ENCODE data around the gene SECISBP2L. TPM values are rescaled to one million over a fixed set of nuclear protein-coding genes. Genes with fewer than 3 reads are reported as not detected.

The SECISBP2L gene
- total RNA-seq, 1 experiment from 2014 or later = 24.7 TPM

- Histone ChIP-seq H2BK20ac (ENCODE audit: low read depth, low read length, poor library complexity, severe bottlenecking) (no peak overlapping the region), H4K20me1 (ENCODE audit: control insufficient read depth, insufficient read depth, insufficient read length) (no peaks in the 10 kb centered on the region), H3K79me1 (ENCODE audit: insufficient read depth, low read depth, low read length, poor library complexity, severe bottlenecking) (no peaks in the 10 kb centered on the region), H2BK5ac (ENCODE audit: insufficient read length, low read length) (no peak overlapping the region), H2AK5ac (ENCODE audit: insufficient read length, low read length) (no peak overlapping the region), H3K4me1 (ENCODE audit: insufficient read depth, low read length) (no peaks in the 10 kb centered on the region), H3K56ac (ENCODE audit: insufficient read length, low read depth, low read length) (no peak overlapping the region), H2AFZ (ENCODE audit: low read length) (no peak overlapping the region), H3K9me3 (ENCODE audit: control insufficient read depth, low read depth, low read length) (no peaks in the 10 kb centered on the region), H4K91ac (ENCODE audit: insufficient read length, low read depth, low read length) (no peak overlapping the region), H2BK15ac (ENCODE audit: low read depth, low read length) (no peak overlapping the region), H2BK120ac (ENCODE audit: low read depth, low read length, poor library complexity, severe bottlenecking) (no peak overlapping the region), H3K14ac (ENCODE audit: insufficient read depth, low read length) (no peak overlapping the region), H4K8ac (replicated peaks; ENCODE audit: insufficient read length, low read depth, low read length) (no peak overlapping the region), H3K27me3 (ENCODE audit: insufficient read depth, low read length) (peaks cover 6% of the 10 kb centered on the region; the same call in 1 of the 2 replicates), H3K79me2 (ENCODE audit: insufficient read depth, low read length) (no peaks in the 10 kb centered on the region), H3K4ac (ENCODE audit: low read depth, low read length) (no peak overlapping the region), H2BK12ac (ENCODE audit: insufficient read length, low read depth, low read length) (no peak overlapping the region), H3K27ac (ENCODE audit: insufficient read length, low read depth, low read length) (no peak overlapping the region), H3K23me2 (ENCODE audit: insufficient read length, low read depth, low read length, poor library complexity, severe bottlenecking) (peaks cover 10% of the 10 kb centered on the region), H3K4me2 (ENCODE audit: insufficient read depth, insufficient read length, low read length) (no peak overlapping the region), H3K18ac (ENCODE audit: insufficient read length, low read depth, low read length) (no peak overlapping the region), H3K23ac (ENCODE audit: insufficient read length, low read depth, low read length) (no peak overlapping the region), H3K9ac (ENCODE audit: extremely low read depth, insufficient read length, low read length) (no peak overlapping the region), H4K5ac (ENCODE audit: insufficient read length, low read depth, low read length) (no peak overlapping the region), H3T11ph (ENCODE audit: low read length) (no peak overlapping the region)
- Mint-ChIP-seq H3K27me3 (ENCODE audit: low read depth) (peaks cover 23% of the 10 kb centered on the region), H3K27ac (no peak overlapping the region), H3K36me3 (ENCODE audit: insufficient read depth in 1 of 3, low read depth in 3 of 3) (no peaks in the 10 kb centered on the region), H3K9me3 (no peaks in the 10 kb centered on the region; a peak in 1 of 5 replicates), H3K4me3 (no peak overlapping the region), H3K4me1 (peaks cover 12 to 14% of the 10 kb centered on the region in 2 experiments)
- TF ChIP-seq CTCF (conservative IDR thresholded peaks at IDR 0.05) = no peak
- DNase-seq = no peak
These were observed 78.9 kb downstream of the SECISBP2L start for GRCh38 chr15:48967336-48967735.

All from H9 (cell line).